Mesenteric fat pad (tissue), 1 donor: ENCODE data around the gene ERRFI1. TPM values are rescaled to one million over a fixed set of nuclear protein-coding genes. Genes with fewer than 3 reads are reported as not detected.

Experiments used
- DNase-seq: peaks from one replicate; pipeline ENCODE4 v3.0.0-alpha.2; 2020; ENCODE audit warnings: low spot score
- total RNA-seq: library from RNA; stranded (reverse); fragmentation: NEBNext Ultra II Directional; extraction: Animal tissue kit (Norgen Biotek cat#: 25700); gene quantifications from one replicate; pipeline ENCODE4 v1.2.1, GENCODE V29; 2021
- donor health status: DM: yes; HTN: yes; CAD: no.

The ERRFI1 gene
- total RNA-seq, 1 donor from 2014 or later: 100 TPM

DNA sequence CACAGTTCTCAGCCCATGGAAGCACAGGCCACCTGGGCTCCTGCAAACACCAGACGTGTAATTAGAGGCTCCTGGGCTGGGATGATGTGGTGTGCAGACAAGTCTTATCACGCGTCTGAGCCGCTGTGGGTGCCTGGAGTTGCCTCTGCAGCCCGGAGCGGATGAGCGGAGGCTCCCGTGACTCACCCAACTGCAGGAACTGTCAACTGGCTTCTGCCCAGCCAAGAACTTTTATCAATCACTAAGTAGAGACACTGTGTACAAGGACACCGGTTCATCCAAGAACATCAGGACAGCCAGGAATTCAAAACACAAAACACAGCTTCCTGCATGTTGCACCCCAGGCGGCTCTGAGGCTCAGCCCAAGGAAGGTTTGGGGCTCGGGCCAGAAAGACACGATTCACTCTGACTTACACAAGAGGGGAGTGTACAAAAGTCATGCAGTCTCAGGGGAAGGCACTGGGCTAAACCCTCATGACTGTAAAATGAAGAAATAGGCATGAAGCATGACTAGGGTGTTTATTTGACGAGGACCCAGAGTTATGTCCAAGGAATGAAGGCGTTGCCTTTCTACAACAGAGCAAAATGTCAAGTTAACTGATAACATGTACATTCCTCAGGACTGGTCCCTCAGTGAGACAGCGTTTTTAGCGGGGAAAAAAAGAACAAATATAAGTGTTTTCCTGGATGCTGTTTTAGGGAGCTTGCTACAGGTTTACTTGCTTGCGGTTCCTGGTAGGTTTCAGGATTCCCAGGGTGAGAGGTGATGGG, 21.1 kb downstream of the ERRFI1 start:
- no peak for DNase-seq

DNA sequence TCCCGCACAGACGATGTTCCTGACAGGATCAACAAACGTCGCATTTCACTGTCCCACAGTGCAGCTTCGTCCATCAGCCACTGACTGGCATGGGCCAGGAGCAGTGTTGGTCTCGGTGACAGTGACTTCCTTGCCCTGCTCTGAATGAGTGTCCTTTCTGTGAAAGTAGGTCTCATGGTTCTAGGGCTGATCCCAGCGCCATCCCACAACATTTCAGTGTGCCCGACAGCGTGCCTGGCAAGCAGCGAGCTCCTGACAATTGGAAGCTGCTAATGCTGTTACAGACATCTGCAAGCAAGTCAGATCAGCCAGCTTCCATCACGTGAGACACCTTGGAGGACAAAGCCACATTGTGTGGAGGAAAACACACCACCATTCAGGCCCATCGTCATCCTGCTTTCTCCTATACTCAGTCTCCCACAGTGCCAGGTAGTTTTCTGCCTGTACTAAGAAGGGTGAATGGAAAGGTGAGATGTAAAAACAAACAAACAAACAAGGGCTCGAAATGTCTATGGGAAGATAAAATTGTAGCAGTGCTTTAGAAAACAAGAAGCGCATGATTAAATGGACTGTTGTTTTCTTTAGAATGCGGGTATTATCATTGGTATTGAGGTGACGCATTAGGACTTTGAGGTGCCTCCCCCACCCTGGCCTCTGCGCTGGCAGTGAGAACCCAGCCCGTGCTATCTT, 21.9 kb downstream of the ERRFI1 start:
- no peak for DNase-seq

DNA sequence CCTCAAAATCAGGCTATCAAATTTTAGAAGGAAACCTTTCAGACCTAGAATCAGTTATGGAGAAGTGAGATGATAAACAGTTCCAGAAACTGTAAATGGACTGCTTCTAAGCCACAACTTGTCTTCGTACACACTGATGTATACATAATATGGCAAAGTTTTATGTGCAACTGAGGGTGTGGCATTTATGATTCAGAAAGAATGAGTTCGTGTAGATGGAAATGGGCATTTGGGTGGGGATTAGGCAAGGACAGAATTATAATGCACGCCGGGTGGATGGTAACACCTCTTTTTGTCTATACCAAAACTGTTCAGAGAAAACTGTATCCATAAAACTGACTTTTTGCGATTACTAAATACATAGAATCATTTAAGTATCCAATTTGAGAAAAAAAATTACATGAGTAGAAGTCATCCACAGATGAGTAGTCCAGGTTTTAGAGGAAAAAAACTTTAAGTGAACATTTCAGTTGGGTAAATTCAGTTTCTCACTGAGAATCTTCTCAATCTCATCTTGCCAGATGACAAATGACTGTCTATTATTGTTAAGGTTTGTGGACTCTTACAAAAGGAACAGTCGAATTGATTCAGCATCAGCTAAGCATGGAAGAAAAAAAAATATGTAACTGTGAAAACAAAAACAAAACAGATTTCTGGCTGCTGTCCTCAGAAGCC, 22.5 kb downstream of the ERRFI1 start:
- no peak for DNase-seq

DNA sequence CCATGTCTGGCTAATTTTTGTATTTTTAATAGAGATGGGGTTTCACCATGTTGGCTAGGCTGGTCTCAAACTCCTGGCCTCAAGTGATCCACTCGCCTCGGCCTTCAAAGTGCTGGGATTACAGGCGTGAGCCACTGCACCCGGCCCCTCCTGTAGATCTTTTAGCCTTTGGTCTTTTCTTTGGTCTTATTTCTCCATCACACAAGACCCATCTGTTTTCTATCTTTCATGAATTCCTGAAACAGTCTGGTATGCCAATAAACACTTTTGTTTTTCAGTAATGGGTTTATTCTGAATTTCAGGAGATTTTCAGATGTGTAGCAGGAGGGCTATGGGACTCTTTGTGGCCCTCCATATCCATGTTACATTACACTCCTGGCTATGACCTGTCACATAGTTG, 23.2 kb downstream of the ERRFI1 start:
- DNase-seq: no peak

DNA sequence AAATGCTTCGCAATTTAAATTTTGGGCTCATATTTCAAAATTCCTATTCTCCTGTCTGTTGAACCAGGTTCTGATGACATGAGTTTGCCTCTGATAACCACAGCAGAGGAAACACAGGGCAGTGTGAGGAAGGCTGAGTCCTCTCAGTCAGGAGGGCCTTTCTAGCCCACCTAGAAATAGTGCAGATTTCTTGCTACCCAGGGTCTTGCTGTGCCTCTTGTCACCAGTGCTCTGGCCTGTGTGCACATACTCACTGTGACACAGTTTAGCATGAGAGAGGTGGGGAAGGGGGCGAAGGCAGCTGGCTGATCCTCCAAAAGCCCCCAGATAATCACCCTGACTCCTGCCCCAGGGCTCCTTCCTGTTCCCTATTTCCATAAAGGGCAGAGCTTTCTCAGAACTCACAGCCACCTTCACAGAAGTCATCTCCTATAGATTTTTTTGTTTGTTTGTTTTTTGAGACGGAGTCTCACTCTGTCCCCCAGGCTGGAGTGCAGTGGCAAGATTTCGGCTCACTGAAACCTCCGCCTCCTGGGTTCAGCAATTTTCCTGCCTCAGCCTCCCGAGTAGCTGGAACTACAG, 23.7 kb downstream of the ERRFI1 start:
- no peak for DNase-seq

DNA sequence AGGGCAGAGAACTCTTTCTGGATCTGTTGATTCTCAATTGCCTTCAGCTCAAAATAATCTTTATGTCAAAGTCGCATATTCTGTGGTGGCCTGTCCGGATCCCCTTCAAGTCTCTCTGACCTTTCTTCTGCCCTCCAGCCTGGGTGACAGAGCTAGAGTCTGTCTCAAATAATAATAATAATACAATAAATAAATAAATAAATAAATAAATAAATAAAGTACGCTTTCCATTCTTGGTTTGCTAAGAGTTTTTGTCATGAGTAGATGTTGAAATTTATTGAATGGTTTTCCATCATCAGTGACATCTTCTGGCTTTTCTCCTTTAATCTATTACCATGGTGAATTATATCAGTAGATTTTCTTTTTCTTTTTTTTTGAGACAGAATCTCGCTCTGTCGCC, 30.7 kb downstream of the ERRFI1 start:
- DNase-seq: no peak

DNA sequence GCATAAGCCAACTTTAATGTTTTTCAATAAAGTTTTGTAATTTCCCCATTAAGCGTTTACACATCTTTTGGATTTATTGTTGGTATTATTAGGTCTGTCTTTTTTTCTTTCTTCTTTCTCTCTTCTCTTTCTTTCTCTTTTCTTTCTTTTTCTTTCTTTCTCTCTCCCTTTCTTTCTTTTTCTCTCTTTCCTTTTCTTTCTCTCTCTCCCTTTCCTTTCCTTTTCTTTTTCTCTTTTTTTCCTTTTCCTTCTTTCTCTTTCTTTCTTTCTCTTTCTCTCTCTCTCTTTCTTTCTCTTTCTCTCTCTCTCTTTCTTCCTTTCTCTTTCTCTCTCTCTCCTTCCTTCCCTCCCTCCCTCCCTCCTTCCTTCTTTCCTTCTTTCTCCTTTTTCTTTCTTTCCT, 31.3 kb downstream of the ERRFI1 start:
- no peak for DNase-seq

DNA sequence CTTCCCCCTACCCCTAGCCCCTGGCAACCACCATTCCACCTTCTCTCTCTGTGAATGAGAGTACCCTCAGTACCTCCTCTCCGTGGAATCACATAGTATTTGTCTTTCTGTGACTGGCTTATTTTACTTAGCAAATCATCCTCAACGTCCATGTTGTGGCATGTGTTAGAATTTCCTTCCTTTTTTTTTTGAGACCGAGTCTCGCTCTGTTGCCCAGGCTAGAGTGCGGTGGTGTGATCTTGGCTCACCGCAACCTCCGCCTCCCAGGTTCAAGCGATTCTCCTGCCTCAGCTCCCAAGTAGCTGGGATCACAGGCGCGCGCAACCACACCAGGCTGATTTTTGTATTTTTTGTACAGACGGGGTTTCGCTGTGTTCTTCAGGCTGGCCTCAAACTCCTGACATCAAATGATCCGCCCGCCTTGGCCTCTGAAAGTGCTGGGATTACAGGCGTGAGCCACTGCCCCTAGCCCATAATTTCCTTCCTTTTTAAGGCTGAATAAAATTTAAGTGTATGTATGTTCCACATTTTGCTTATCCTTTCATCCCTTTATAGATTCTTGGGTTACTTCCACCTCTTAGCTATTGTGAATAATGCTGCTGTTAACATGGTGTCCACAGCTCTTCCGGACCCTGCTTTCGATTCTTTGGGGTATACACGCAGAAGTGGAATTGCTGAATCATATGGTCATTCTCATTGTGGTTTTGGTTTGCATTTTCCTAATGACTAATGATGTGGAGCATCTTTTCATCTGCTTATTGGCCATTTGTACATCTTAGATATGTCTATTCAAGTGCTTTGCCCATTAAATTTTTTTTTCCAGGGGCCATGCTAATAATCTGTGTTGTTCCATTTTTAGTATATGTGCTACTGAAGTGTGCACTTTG, 32.3 kb downstream of the ERRFI1 start:
- no peak for DNase-seq

DNA sequence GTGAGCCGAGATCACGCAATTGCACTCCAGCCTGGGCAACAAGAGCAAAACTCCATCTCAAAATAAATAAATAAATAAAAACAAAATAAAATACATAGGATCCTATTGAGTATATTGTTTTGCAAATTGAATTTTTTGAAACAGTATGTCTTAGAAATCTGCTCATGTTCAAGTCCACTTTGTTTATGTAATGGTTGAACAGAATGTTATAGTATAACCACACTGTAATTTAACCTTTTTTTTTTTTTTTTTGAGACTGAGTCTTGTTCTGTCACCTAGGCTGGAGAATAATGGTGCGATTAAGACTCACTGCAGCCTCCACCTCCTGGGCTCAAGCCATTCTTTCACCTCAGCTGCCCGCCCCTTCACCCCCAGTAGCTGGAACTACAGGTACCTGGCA, 33.2 kb downstream of the ERRFI1 start:
- DNase-seq: no peak

DNA sequence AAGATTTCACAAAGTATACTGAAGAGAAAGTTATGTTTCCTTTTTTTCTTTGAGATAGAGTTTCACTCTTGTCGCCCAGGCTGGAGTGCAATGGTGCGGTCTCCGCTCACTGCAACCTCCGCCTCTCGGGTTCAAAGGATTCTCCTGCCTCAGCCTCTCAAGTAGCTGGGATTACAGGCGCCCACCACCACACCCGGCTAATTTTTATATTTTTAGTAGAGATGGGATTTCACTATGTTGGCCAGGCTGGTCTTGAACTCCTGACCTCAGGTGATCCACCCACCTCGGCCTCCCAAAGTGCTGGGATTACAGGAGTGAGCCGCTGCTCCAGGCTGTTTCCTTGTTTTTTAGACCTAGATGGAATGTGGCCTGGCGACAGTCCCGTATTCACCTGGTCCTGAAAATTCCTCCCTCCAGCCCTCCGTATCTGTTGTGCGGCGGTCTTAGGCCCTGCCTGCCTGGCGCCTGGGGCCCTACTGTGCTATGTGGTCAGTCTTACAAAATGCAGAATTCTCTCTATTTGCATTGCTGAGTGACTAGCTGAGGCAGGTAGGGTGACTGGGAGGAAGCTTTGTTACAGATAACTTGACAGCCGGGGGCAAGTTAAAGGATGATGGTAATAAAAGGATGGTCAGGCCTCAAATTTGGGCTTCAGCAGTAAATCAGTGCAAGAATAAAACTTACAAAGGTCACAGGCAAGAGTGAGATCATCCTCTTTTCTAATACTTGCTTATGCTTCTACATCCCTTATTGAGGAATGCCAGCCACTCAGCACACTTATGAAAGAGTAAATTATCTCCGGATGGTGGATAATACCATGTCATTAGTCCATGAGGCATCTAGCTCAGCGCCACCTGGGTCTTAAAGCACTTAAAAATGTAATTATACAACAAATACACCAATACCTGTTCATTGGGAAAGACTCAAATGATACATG, 34.3 kb downstream of the ERRFI1 start:
- DNase-seq: no peak

DNA sequence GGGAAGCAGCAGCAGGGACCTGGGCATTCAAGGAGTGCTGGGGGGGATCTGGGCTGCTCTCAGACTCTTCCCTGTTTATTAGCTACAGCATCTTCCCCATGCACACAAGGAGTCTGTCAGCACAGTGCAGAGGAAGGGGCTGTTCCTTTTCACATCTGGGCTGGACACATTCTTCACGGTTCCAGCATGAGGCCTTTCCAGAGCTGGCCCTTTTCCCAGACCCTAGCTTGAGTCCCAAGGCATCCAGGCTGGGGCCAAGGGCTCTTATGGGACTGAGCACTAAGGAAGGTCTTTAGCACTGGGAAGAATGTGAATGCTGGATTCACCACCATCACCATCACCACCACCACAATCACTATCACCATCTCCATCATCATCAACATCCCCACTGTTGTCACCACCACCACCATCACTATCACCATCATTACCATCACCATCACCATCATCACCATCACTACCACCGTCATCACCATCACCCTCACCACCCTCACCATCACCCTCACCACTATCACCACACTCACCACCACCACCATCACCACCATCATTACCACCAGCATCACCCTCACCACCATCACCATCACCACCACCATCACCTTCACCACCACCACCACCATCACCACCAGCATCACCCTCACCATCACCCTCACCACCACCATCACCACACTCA, 36.2 kb downstream of the ERRFI1 start:
- DNase-seq: no peak

DNA sequence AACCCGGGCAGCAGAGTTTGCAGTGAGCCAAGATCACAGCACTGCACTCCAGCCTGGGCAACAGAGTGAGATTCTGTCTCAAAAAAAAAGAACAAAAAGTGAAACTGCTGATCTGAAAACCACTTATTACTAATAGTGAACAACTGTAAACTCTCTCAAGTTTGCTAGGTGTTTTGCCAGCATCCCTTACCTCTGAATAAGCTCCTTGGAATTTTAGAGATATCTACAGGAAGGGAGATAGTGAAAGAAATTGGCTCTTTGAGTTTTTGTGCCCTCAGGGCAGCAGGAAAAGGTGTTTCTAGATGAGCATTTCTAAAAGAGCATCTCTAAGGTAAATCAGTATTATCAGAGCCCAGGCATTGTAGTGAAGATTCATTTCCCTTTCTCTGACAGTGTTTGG, 37.5 kb downstream of the ERRFI1 start:
- no peak for DNase-seq

DNA sequence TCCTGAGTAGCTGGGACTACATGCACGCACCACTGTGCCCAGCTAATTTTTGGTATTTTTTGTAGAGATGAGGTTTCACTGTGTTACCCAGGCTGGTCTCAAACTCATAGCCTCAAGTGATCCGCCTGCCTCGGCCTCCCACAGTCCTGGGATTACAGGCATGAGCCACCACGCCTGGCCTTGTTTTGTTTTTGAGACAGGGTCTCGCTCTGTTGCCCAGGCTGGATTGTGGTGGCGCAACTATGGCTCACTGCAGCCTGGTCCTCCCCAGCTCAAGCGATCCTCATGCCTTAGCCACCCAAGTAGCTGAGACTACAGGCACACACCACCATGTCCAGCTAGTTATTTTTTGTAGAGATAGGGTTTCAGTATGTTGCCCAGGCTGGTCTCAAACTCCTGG, 38.6 kb downstream of the ERRFI1 start:
- DNase-seq: no peak

DNA sequence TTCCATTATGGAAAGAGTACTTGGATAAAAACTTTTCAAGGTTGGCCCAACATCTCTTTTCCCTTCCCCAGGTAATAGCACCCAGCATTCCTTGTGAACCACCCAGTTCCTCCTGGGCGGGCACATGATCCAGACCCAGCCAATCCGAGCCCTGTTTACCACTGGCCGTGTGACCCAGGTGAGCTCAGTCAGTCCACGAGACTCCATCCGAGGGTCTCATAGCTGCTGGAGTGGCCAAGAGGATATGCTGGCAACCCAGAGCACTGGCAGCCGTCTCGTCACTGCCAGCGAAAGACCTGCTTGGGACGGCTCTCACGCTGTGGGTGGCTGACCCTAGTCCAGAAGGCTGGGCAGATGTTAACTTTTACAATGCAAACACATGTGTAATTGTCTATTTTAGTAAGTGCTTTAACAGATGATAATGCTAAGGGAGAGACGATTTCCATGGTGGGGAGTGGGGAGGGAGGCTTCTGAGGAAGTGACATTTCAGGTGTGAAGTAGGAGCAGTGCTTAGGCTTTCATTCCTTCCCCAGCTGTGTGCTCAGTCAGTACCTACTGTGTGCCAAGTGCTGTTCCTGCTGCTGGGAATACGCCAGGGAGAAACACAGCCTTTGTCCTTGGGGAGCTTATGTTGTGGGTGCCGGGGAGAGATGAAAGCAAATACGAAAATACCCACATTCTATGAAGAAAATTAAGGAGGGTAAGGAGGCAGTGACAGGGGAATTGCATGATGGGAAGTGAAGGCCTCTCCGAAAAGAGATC, 40.1 kb downstream of the ERRFI1 start:
- DNase-seq: no peak

DNA sequence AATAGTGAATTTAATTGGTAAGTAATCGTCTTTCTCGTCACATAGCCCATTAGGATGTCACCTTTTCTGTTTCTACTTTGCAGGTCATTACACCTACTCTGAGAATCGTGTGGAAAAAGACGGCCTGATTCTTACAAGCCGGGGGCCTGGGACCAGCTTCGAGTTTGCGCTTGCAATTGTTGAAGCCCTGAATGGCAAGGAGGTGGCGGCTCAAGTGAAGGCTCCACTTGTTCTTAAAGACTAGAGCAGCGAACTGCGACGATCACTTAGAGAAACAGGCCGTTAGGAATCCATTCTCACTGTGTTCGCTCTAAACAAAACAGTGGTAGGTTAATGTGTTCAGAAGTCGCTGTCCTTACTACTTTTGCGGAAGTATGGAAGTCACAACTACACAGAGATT, 41.3 kb downstream of the ERRFI1 start:
- no peak for DNase-seq

DNA sequence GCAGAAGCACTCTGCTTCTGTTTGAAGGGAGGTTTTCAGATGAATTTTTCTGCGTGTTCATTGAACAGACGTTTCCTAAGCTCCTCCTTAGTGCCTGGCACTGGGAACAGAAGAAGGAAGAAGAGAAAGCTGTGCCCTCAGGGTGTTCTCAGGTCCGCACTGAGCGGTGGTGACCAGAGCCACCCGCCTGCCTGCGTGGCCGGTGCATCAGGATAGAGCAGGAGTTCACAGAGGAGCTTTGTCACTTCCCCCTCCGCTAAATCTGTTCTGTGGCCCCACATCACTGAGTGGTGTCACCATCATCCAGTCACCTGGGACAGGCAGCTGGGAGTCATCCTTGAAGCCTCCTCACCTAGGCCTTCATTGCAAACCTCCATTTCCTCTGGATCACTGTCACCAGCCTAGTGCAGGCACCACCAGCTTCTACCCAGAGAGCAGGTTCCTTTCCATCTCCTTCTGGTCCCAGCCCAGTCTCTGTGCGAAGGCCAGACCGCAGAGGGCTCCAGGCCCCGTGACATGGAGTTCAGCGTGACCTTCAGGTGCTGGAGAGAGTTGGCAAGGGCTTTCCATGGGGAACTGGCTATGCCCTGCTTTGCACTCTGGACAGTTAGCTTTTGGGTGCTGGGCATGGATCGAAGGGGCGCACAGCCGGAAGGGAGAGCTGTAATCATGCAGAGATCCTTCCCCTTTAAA, 42.9 kb downstream of the ERRFI1 start:
- no peak for DNase-seq

DNA sequence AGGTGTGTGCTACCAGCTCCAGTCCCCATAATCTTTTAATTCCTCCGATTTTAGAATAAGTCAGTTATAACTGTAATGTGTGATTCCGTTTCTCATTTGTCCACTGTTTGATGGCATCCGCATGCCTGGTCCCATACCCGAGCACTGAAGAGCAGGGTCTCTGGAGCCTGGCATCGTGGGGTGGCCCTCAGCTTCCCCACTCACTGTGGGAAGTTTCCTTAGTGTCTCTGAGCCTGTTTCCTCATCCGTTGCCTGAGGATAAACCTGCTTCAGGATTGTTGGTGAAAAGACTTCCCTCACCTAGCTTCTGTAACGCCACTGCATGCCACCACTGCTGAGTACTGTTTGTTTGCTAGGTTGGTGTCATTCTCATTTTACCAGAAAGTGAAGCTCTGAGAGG, 45.1 kb downstream of the ERRFI1 start:
- no peak for DNase-seq
